Neural progenitor cell (in vitro differentiated cells): ENCODE measurements around the gene PHACTR1.

ENCODE experiments used
- CTCF ChIP-seq: fragments of 200-600 bp; sonication (generic); IDR thresholded peaks from 2 replicates; pipeline ENCODE4 v1.5.1; 2017; ENCODE audit warnings: antibody characterized with exemption, mild to moderate bottlenecking
- EZH2 ChIP-seq: fragments of 200-600 bp; sonication (generic); IDR thresholded peaks from 2 replicates; pipeline ENCODE4 v1.6.1; 2017; ENCODE audit warnings: antibody characterized with exemption, mild to moderate bottlenecking, moderate library complexity
- EZH2phosphoT487 ChIP-seq: fragments of 200-600 bp; sonication (generic); IDR thresholded peaks from 2 replicates; pipeline ENCODE4 v1.6.1; 2017; ENCODE audit warnings: antibody characterized with exemption

DNA sequence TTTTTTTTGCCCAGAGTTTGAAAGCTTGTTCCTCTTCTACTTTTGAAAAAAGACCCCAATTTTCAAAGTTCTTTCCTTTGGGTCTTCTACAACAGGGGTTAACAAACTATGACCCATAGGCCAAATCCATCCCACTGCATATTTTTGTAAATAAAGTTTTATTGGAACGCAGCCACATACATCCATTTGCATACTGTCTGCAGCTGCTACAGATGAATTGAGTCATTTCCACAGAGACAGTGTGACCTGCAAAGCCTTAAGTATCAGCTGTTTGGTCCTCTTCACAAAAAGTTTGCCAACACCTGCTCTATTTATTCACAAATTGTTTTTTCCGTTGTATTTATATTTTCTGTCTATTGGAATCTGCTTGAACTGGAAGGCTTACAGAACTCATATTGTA is 422.6 kb downstream of the PHACTR1 start:
- TF ChIP-seq CTCF, result no peak
- TF ChIP-seq EZH2, result no peak
- TF ChIP-seq EZH2phosphoT487, result no peak
